Measurements from ENCODE around the gene ZNF189. TPM values are rescaled to one million over a fixed set of nuclear protein-coding genes. Genes with fewer than 3 reads are reported as not detected.

The ZNF189 gene
- total RNA-seq, 3 donors from 2014 or later: 5.4 to 7.6 (median 6.6) TPM

Other genes with a start within 250 kb of the ZNF189 start
- under 1 TPM; 0.16 to 0.30 (median 0.16) TPM for gene BAAT, start 13.8 kb upstream of the ZNF189 start, total RNA-seq
- 10 to 100 TPM; 18.8 to 19.8 (median 19.6) TPM for gene MRPL50, start 233 bp upstream of the ZNF189 start, total RNA-seq
- 1 to 10 TPM in 1 of 3 donors, under 1 TPM in 2; 0.79 to 1.3 (median 0.89) TPM for gene ALDOB, start 36.9 kb downstream of the ZNF189 start, total RNA-seq
- 10 to 100 TPM; 36.8 to 41.0 (median 37.1) TPM for gene RNF20, start 135.0 kb downstream of the ZNF189 start, total RNA-seq
- gene PPP3R2, start 196.1 kb downstream of the ZNF189 start, total RNA-seq: not detected